ENCODE results near the gene STAT4.

The STAT4 gene

GRCh38 chr2:191043438-191043837, 107.4 kb downstream of the STAT4 start:
- no peak for DNase-seq (ENCODE audit: low spot score)

- no peak for DNase-seq (ENCODE audit: low spot score)
These were observed 109.2 kb downstream of the STAT4 start for GRCh38 chr2:191041418-191042161.

GRCh38 chr2:191039616-191040015, 111.2 kb downstream of the STAT4 start:
- no peak for DNase-seq (ENCODE audit: low spot score)

GRCh38 chr2:191038741-191039140, 112.1 kb downstream of the STAT4 start:
- no peak for DNase-seq (ENCODE audit: low spot score)

- no peak for DNase-seq (ENCODE audit: low spot score)
These were observed 112.5 kb downstream of the STAT4 start for GRCh38 chr2:191038241-191038725.

GRCh38 chr2:191037351-191037750, 113.4 kb downstream of the STAT4 start:
- no peak for DNase-seq (ENCODE audit: low spot score)

- no peak for DNase-seq (ENCODE audit: low spot score)
These were observed 114.4 kb downstream of the STAT4 start for GRCh38 chr2:191036363-191036762.

- no peak for DNase-seq (ENCODE audit: low spot score)
These were observed 118.0 kb downstream of the STAT4 start for GRCh38 chr2:191032588-191033429.

- no peak for DNase-seq (ENCODE audit: low spot score)
These were observed 119.5 kb downstream of the STAT4 start for GRCh38 chr2:191031256-191031655.

GRCh38 chr2:191030521-191031154, 120.2 kb downstream of the STAT4 start:
- peak; percentile 53 for DNase-seq (ENCODE audit: low spot score)

GRCh38 chr2:191029280-191029950, 121.4 kb downstream of the STAT4 start:
- no peak for DNase-seq (ENCODE audit: low spot score)

GRCh38 chr2:191026377-191026776, 124.4 kb downstream of the STAT4 start:
- DNase-seq (ENCODE audit: low spot score): no peak

- DNase-seq (ENCODE audit: low spot score): no peak
These were observed 125.7 kb downstream of the STAT4 start for GRCh38 chr2:191025135-191025534.

- no peak for DNase-seq (ENCODE audit: low spot score)
These were observed 127.5 kb downstream of the STAT4 start for GRCh38 chr2:191023235-191023679.

- DNase-seq (ENCODE audit: low spot score): peak; percentile 51
These were observed 129.9 kb downstream of the STAT4 start for GRCh38 chr2:191020742-191021381.

- DNase-seq (ENCODE audit: low spot score): peak; percentile 96
These were observed 130.5 kb downstream of the STAT4 start for GRCh38 chr2:191020221-191020741.

GRCh38 chr2:191019376-191019775, 131.4 kb downstream of the STAT4 start:
- no peak for DNase-seq (ENCODE audit: low spot score)

GRCh38 chr2:191018643-191019119, 132.1 kb downstream of the STAT4 start:
- no peak for DNase-seq (ENCODE audit: low spot score)

GRCh38 chr2:191018048-191018447, 132.7 kb downstream of the STAT4 start:
- DNase-seq (ENCODE audit: low spot score): no peak

- no peak for DNase-seq (ENCODE audit: low spot score)
These were observed 135.0 kb downstream of the STAT4 start for GRCh38 chr2:191015831-191016230.

GRCh38 chr2:191015239-191015638, 135.6 kb downstream of the STAT4 start:
- DNase-seq (ENCODE audit: low spot score): no peak

All from pons (tissue), 1 donor.